Osteoblast (primary cell): ENCODE measurements around the gene ERBB4. TPM values are rescaled to one million over a fixed set of nuclear protein-coding genes. Genes with fewer than 3 reads are reported as not detected.

ENCODE experiments used
- DNase-seq: peaks from one replicate; pipeline ENCODE4 v3.0.0; 2011; ENCODE audit warnings: low spot score, mixed read lengths; ENCODE audit not compliant: insufficient read length; ENCODE audit errors: missing footprints
- H2AFZ ChIP-seq: 2 replicates; pipeline ENCODE4 v1.6.0; 2011; ENCODE audit warnings: mild to moderate bottlenecking, low read length
- H3K27ac ChIP-seq: 2 replicates; pipeline ENCODE4 v1.5.1; 2011; ENCODE audit warnings: mild to moderate bottlenecking, low read depth, low read length, moderate library complexity
- H3K27me3 ChIP-seq: 2 replicates; pipeline ENCODE4 v1.6.0; 2012; ENCODE audit warnings: mild to moderate bottlenecking, control low read depth, inconsistent platforms, low read length, moderate library complexity; ENCODE audit not compliant: insufficient read depth
- H3K36me3 ChIP-seq: 2 replicates; pipeline ENCODE4 v1.5.1; 2011; ENCODE audit warnings: mild to moderate bottlenecking, low read length, control low read depth, moderate library complexity; ENCODE audit not compliant: insufficient read depth
- H3K4me1 ChIP-seq: 2 replicates; pipeline ENCODE4 v1.5.1; 2011; ENCODE audit warnings: mild to moderate bottlenecking, low read length, control low read depth, moderate library complexity; ENCODE audit not compliant: insufficient read depth
- H3K4me2 ChIP-seq: 2 replicates; pipeline ENCODE4 v1.6.0; 2011; ENCODE audit warnings: mild to moderate bottlenecking, low read length; ENCODE audit not compliant: insufficient read depth
- H3K4me3 ChIP-seq: fragments of 200-600 bp; sonication (generic); 3 replicates; pipeline ENCODE4 v1.5.1; 2012; ENCODE audit warnings: mild to moderate bottlenecking, low read length, inconsistent platforms; ENCODE audit not compliant: insufficient read depth
- H3K79me2 ChIP-seq: 2 replicates; pipeline ENCODE4 v1.6.0; 2012; ENCODE audit warnings: mild to moderate bottlenecking, low read length, control low read depth, inconsistent platforms; ENCODE audit not compliant: insufficient read depth
- H3K9me3 ChIP-seq: 2 replicates; pipeline ENCODE4 v1.5.1; 2011; ENCODE audit warnings: low read depth, low read length, control low read depth
- H4K20me1 ChIP-seq: 2 replicates; pipeline ENCODE4 v1.6.0; 2012; ENCODE audit warnings: mild to moderate bottlenecking, low read length, control low read depth; ENCODE audit not compliant: insufficient read depth
- total RNA-seq: library from RNA; depleted of rRNA; stranded (reverse); fragments of >200 nt; gene quantifications from 2 replicates; pipeline ENCODE4 v1.2.3, GENCODE V29; 2012
- TF ChIP-seq, protein P1 (sequence below): IDR thresholded peaks from 2 replicates; pipeline ENCODE4 v1.5.1; 2011; ENCODE audit warnings: mild to moderate bottlenecking, low read depth, low read length, moderate library complexity; ENCODE audit errors: extremely low read depth

Gene ERBB4
- total RNA-seq, 1 donor: under 0.01 TPM

DNA sequence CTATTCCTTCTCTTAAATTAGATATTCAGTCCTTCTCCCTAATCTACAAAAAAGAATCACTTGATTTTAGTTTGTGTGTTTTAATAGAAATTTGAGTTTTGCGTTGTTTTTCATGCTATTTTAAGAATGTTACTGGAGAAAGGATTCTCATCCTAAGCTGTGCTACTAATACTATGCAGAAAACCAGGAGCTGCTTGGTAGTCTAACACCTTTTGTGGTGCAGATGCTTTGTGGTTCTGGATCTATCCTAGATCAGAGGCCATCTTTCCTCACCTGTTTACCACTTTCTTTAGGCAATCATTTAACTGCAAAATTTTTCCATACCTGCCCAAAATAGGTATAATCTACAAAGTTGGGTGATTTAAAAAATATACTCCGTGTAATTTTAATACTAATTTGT is 1158.6 kb downstream of the ERBB4 start:
- no peaks in the 10 kb centered on the region for H4K20me1 ChIP-seq
- DNase-seq: no peak
- H3K27ac ChIP-seq: no peak overlapping the region
- TF ChIP-seq, protein P1, sequence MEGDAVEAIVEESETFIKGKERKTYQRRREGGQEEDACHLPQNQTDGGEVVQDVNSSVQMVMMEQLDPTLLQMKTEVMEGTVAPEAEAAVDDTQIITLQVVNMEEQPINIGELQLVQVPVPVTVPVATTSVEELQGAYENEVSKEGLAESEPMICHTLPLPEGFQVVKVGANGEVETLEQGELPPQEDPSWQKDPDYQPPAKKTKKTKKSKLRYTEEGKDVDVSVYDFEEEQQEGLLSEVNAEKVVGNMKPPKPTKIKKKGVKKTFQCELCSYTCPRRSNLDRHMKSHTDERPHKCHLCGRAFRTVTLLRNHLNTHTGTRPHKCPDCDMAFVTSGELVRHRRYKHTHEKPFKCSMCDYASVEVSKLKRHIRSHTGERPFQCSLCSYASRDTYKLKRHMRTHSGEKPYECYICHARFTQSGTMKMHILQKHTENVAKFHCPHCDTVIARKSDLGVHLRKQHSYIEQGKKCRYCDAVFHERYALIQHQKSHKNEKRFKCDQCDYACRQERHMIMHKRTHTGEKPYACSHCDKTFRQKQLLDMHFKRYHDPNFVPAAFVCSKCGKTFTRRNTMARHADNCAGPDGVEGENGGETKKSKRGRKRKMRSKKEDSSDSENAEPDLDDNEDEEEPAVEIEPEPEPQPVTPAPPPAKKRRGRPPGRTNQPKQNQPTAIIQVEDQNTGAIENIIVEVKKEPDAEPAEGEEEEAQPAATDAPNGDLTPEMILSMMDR: no peak
- no peaks in the 10 kb centered on the region for H3K4me1 ChIP-seq
- H3K4me3 ChIP-seq: no peak overlapping the region
- no peaks in the 10 kb centered on the region for H3K27me3 ChIP-seq
- no peak overlapping the region for H2AFZ ChIP-seq
- no peak overlapping the region for H3K4me2 ChIP-seq
- H3K9me3 ChIP-seq: no peaks in the 10 kb centered on the region
- H3K79me2 ChIP-seq: no peaks in the 10 kb centered on the region
- no peaks in the 10 kb centered on the region for H3K36me3 ChIP-seq

DNA sequence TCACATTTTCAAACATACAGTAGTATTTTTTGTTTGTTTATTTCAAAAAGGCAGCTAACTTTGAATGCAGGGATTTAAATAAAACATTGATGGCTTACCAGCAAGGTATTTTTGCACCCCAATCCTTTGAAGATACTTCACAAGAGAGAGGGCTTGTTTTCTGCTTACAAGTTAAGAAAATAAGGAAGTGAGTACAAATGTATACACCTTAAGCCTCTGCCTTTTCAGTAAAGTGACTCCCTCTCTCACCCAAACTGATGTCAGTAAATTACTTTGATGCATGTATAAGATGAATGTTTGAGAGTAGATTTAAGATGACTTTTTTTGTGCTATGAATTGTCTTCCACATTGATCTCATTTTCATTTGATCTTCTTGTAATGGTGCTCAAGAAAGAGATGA is 1162.2 kb downstream of the ERBB4 start:
- no peaks in the 10 kb centered on the region for H3K9me3 ChIP-seq
- H2AFZ ChIP-seq: no peak overlapping the region
- H3K27ac ChIP-seq: no peak overlapping the region
- no peaks in the 10 kb centered on the region for H3K4me1 ChIP-seq
- H3K79me2 ChIP-seq: no peaks in the 10 kb centered on the region
- TF ChIP-seq, protein P1: no peak
- H4K20me1 ChIP-seq: no peaks in the 10 kb centered on the region
- no peak overlapping the region for H3K4me3 ChIP-seq
- no peaks in the 10 kb centered on the region for H3K27me3 ChIP-seq
- H3K4me2 ChIP-seq: no peak overlapping the region
- no peak for DNase-seq
- H3K36me3 ChIP-seq: no peaks in the 10 kb centered on the region

DNA sequence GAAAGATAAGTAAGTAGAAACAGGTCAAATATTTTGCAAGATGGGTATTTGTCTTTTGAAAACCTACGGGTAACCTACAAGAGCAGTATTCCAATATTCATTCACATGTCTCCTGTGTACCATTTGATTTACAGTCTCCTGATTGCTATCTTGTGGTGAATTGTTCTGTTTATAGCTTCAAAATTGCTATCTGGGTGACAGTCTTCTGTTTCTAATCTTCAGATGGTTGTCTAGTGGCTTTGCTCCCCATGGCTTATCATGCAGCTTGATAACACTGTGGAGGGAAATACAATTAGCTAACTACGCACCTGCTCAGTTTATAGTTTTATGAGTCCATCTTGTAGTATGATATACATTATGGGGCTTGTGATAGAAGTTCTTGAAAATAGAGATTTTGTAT is 1165.4 kb downstream of the ERBB4 start:
- TF ChIP-seq, protein P1: no peak
- Histone ChIP-seq H3K4me1 (no peaks in the 10 kb centered on the region), H3K4me2 (no peak overlapping the region), H3K9me3 (no peaks in the 10 kb centered on the region), H3K79me2 (no peaks in the 10 kb centered on the region), H2AFZ (no peak overlapping the region), H3K27ac (no peak overlapping the region), H3K27me3 (no peaks in the 10 kb centered on the region), H3K4me3 (no peak overlapping the region), H4K20me1 (no peaks in the 10 kb centered on the region), H3K36me3 (no peaks in the 10 kb centered on the region)
- no peak for DNase-seq

DNA sequence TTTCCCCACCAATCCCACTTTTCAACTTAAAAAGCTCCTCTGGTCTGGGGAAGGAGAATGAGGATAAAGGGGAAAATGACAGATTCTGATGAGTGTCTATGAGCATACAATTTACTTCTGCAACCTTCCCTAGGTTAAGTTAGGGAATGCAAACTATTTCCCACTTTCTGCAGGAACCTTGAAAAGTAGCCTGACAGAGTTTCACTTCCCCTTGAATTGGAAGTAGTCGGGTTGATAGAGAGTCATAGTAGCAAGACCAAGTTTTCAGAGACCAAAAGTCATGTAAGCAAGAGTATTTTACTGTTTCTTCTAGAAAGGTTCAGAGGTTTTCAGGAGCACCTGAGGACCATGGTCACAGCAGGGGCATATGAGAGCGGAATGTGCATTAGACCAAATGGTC is 1167.1 kb downstream of the ERBB4 start:
- Histone ChIP-seq H4K20me1 (no peaks in the 10 kb centered on the region), H3K4me2 (no peak overlapping the region), H3K27ac (no peak overlapping the region), H3K36me3 (no peaks in the 10 kb centered on the region), H2AFZ (no peak overlapping the region), H3K9me3 (no peaks in the 10 kb centered on the region), H3K27me3 (no peaks in the 10 kb centered on the region), H3K4me1 (no peaks in the 10 kb centered on the region), H3K79me2 (no peaks in the 10 kb centered on the region), H3K4me3 (no peak overlapping the region)
- no peak for DNase-seq
- TF ChIP-seq, protein P1: no peak
